Hypothalamus (tissue), 51 donors: ENCODE results near the gene GSTK1.
"Not testable (repeated sequence)": the region's sequence is repeated elsewhere in the genome, so short reads cannot be mapped to it uniquely, and the experiment has no call there.

ENCODE experiments used
- DNase-seq, 51 donors: peaks; one replicate each; lab custom pipeline; 2025; lab: John Stamatoyannopoulos, UW

The GSTK1 gene

DNA sequence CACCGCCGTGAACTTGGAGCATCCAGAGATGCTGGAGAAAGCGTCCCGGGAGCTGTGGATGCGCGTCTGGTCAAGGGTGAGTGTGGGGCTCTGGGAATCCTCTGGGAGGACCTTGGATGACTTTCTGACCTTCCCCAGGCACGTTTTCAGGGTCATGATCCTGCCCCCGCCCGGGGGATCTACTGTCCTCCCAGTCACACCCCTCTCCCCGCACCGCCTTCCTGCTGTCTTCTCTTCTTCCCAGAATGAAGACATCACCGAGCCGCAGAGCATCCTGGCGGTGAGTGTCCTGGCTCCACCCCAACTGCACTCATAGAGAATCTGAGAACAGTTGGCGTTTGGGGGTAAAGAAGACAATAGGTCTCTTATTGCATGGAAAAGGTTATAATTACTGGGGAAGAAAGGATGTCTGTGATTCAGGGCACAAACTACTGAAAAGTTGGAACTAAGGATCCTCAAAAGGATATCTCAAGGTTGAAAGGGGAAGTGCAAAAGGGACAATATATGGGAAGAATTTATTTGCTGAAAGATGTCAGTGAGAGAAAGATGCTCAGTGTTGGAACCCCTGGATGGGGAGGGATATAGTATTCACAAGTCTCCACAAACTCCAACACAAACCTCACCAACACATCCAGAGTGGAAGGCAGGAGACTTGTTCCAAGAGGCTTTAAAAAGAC is 1.9 kb downstream of the GSTK1 start:
- no peak for DNase-seq

- no peak for DNase-seq
Observed at GRCh38 chr7:143269251-143269650, 6.0 kb downstream of the GSTK1 start.

DNA sequence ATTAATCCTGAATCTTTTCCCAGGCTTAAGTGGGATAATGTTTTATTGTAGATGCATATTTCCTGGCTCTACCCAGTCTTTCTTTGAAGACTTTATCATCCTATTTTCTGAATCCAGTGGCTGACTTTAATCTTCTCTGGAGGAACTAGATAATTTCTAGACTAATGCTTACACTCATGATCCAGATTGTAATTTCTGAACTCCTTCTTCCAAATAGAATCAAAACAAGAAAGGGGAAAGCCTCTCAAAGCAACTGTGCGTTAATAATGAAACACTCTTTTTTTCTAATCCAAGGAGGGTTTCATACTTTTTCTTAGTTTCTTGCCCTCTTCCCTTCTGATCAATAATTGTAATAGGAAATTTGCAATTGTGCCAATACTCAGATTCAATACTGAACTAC is 8.0 kb downstream of the GSTK1 start:
- DNase-seq: no peak

DNA sequence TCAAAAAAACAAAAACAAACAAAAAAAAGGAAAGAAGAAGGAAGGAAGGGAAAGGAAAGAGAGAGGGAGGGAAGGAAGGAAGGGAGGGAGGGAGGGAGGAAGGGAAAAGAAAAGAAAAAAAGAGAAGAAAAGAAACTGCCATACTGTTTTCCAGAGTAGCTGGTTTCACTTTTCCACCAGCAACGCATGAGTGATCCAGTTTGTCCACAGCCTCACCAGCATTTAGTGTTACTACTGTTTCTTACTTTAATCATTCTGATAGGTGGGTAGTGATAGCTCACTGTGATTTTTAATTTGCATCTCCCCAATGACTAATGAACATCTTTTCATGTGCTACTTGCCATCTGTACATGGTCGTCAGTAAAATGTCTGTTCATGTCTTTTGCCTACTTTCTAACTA is 9.6 kb downstream of the GSTK1 start:
- no peak for DNase-seq

DNA sequence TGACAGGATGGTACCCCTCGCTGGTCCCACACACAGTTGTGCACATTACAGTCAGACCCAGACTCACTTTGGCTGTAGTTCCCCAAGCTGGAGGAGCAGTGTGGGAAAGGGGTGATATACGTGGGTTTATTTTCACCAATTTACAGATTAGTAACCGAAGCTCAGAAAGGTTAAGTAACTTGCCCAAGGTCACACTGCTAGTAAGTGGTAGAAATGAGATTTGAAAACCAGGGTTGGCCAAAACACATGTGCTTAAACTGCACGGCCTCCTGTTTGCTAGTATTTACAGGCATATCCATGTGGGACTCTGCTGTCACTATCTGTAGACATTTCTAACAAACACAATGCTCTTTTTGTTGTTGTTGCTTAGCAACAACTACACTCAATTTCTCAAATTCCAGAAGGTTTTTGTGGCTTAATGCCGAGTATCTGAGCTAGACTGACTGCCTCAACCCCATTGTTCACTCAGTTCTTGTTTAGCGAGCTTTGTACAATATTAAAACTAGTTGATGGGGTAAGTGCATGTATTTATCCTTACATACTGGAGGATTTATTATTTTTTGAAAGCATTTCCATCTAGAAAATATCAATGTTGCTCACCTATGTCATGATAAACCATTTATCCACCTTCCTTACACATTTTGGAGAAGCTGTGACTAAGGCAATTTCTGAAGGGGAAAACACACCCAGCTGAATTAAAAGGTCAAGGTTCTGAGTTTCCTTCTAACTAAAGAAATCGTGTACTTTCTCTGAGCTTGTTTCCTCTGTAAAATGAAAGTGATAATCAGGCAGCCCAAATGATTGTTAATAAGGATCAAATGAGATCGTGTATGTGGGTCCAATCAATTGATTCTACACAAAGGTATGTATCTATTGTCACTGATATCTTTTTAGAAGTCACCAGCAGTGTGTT is 16.2 kb downstream of the GSTK1 start:
- peak in 4 of 51 donors; percentile 35 to 84 (median 50) for DNase-seq

DNA sequence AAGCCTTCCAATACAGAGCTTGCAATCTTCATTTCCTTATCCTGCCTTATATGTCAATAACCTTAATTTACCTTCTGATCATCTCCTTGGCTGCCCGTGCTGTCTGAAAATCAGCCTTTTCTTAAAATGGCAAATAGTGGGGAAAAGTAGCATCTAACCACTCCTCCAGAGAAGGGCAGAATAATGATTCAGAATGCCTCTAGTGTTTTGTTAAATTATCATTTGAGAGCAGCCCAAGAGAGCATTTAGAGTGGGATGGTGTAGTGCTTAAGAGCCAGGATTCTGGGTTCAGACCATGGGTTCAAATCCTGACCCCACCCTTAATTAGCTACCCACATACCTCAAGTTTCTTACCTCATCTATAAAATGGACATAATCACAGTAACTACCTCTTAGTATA is 16.9 kb downstream of the GSTK1 start:
- no peak for DNase-seq

DNA sequence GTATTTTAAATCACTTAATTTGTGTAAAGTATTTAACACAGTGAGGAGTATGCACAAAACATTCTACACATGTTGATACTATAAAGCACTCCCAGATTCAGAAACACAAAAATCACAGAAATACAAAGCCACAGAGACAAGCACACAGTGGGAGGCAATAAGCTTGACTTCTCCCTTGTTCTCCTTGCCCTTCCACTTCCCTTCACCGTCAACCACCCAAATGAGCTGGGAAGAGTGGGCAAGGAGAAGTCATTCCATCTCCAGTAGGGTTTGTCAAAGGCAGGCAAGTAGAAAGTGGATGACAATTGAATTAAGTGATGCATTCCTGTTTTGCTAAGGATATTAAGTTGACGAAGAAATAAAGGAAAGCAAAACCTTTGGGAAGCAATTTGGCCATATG is 17.3 kb downstream of the GSTK1 start:
- DNase-seq: no peak

GRCh38 chr7:143281529-143281928 is 18.3 kb downstream of the GSTK1 start:
- no peak for DNase-seq

DNA sequence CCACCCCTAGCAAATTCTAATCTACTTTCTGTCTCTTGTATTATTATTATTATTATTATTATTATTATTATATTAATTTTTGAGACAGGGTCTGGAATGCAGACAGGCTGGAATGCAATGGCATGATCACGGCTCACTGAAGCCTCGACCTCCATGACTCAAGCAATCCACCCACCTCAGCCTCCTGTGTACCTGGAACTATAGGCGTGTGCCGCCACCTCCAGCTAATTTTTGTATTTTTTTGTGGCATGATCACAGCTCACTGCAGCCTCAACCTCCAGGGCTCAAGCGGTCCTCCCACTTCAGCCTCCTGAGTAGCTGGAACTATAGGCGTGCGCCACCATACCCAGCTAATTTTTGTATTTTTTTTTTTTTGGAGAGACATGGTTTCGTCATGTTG is 18.9 kb downstream of the GSTK1 start:
- no peak for DNase-seq

- no peak for DNase-seq
Observed at GRCh38 chr7:143283381-143283780, 20.1 kb downstream of the GSTK1 start.

DNA sequence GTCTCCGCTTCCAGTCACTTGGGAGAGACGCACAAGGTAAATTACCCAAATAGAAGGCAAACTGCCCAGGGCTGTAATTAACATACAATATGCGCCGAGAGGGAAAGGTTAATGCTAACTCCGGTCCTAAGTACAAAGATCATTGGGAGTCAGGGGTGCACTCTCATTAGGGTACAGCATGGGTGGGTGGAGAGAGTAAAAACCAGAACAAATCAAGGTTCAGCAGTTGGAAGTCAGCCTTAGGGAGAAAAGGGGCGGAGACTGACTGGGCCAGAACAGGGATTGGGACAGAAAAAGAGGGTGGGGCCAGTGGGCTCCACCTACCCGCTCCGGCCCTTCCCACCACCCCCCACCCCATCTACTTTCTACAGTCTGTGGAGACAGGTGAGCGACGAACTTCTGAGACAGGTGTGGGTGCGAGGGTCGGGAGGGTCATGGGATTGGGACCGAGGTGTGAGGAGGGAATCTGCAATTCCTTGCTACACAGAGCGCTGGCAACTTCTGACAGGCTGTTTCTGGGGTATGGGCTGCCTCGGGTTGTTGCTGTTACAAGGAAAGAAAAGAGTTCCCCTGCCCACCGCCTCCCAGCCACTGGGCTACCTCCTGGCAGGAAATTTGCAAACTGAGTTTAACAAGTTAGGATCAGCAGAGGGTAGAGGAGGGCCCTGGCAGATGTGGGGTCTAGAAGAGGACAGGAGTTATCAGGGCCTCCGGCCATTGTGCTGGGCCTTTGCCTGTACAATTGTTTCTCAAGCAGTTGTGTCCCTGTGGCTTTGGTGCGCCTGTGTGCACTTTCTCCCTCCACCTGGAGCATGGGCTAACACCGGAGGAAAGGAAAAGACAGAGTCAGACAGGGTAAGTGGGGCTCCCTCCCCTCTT is 21.6 kb downstream of the GSTK1 start, which contains the start of gene TMEM139:
Gene TMEM139, plus strand, starts transcription at position 368 of the 879 bp plus-strand sequence. CDS start 1,000 bp downstream, outside the sequence.
- DNase-seq: peak in 15 of 51 donors; percentile 8 to 61 (median 28)

DNA sequence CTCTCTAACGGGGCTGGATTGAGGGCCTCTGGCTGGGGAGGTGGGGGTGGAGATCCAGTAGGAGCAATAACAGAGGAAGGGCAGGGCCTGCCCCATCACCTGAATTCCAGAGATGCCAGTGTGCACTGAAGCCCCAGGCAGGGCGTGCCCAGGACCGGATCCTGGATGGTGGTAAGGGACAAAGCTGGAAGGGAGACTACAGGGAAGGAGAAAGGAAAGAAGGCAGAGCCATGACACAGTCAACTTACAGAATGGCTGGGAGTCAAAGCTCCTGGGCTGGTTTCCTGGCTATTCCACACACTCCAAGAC is 22.2 kb downstream of the GSTK1 start:
- DNase-seq: peak in 3 of 51 donors; percentile 14 to 49 (median 18)

- peak in 27 of 51 donors; percentile 15 to 80 (median 46) for DNase-seq
Observed at GRCh38 chr7:143285806-143286521, 22.7 kb downstream of the GSTK1 start.

DNA sequence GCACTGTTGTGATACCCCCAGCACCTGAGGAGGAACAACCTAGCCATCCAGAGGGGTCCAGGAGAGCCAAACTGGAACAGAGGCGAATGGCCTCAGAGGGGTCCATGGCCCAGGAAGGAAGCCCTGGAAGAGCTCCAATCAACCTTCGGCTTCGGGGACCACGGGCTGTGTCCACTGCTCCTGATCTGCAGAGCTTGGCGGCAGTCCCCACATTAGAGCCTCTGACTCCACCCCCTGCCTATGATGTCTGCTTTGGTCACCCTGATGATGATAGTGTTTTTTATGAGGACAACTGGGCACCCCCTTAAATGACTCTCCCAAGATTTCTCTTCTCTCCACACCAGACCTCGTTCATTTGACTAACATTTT is 23.3 kb downstream of the GSTK1 start:
- peak in 23 of 51 donors; percentile 9 to 80 (median 39) for DNase-seq

GRCh38 chr7:143287339-143287934 is 24.2 kb downstream of the GSTK1 start:
- peak in 2 of 51 donors; percentile 44 to 50 for DNase-seq

GRCh38 chr7:143287935-143288826 is 24.9 kb downstream of the GSTK1 start, which contains the start of gene CASP2:
Gene CASP2 (plus strand): TSS chr7:143288351. CDS start chr7:143288456, 105 bp downstream.
- DNase-seq: peak; percentile 67 to 100 (median 96)

- peak in 1 of 51 donors; percentile 42 for DNase-seq
Observed at GRCh38 chr7:143288836-143289235, 25.6 kb downstream of the GSTK1 start.

GRCh38 chr7:143289421-143289820 is 26.2 kb downstream of the GSTK1 start:
- DNase-seq: no peak

- not testable (repeated sequence) for DNase-seq
Observed at GRCh38 chr7:143289888-143290287, 26.6 kb downstream of the GSTK1 start.
